Hepatocyte (in vitro differentiated cells): ENCODE results near the gene DIRAS1.

Experiments used
- CTCF ChIP-seq: fragments of 200-600 bp; sonication (generic); IDR thresholded peaks from 2 replicates; pipeline ENCODE4 v1.5.1; 2016; ENCODE audit warnings: antibody characterized with exemption, mild to moderate bottlenecking; ENCODE audit not compliant: poor library complexity
- EZH2 ChIP-seq: fragments of 200-600 bp; sonication (generic); IDR thresholded peaks from 2 replicates; pipeline ENCODE4 v1.6.1; 2016; ENCODE audit warnings: antibody characterized with exemption, mild to moderate bottlenecking, borderline replicate concordance
- EZH2phosphoT487 ChIP-seq: fragments of 200-600 bp; sonication (generic); IDR thresholded peaks from one replicate; pipeline ENCODE4 v1.6.1; 2018; ENCODE audit warnings: antibody characterized with exemption, mild to moderate bottlenecking, low read depth, moderate library complexity; ENCODE audit not compliant: unreplicated experiment, severe bottlenecking

- TF ChIP-seq CTCF: no peak
- TF ChIP-seq EZH2: no peak
- no peak for TF ChIP-seq EZH2phosphoT487
Measured at GRCh38 chr19:2716275-2716650, 4.9 kb downstream of the DIRAS1 start.
